Choroid plexus epithelial cell (primary cell): ENCODE data around the gene POMGNT2.

ENCODE experiments used
- DNase-seq: peaks from one replicate; pipeline ENCODE4 v3.0.0-alpha.2; 2010; ENCODE audit warnings: low read depth
- H3K4me3 ChIP-seq: 2 replicates; pipeline ENCODE4 v1.5.1; 2011; ENCODE audit warnings: low read depth, mild to moderate bottlenecking, control low read depth, low read length, moderate library complexity
- CTCF ChIP-seq: conservative IDR thresholded peaks from 2 replicates; pipeline ENCODE4 v1.5.1; 2011; ENCODE audit warnings: low read depth, mild to moderate bottlenecking, control low read depth, inconsistent platforms, low read length, moderate library complexity

POMGNT2 gene

GRCh38 chr3:43077261-43077660 is 28.6 kb downstream of the POMGNT2 start:
- DNase-seq: no peak
- TF ChIP-seq CTCF: no peak
- H3K4me3 ChIP-seq: no peak overlapping the region

- TF ChIP-seq CTCF: no peak
- DNase-seq: peak; percentile 43
- no peak overlapping the region for H3K4me3 ChIP-seq
Observed at GRCh38 chr3:43076857-43077256, 29.0 kb downstream of the POMGNT2 start.

GRCh38 chr3:43075904-43076661 is 29.8 kb downstream of the POMGNT2 start:
- no peak for DNase-seq
- no peak overlapping the region for H3K4me3 ChIP-seq
- no peak for TF ChIP-seq CTCF

- no peak for TF ChIP-seq CTCF
- no peak for DNase-seq
- no peak overlapping the region for H3K4me3 ChIP-seq
Observed at GRCh38 chr3:43074901-43075689, 30.8 kb downstream of the POMGNT2 start.

- DNase-seq: no peak
- no peak overlapping the region for H3K4me3 ChIP-seq
- TF ChIP-seq CTCF: no peak
Observed at GRCh38 chr3:43074482-43074881, 31.4 kb downstream of the POMGNT2 start.

GRCh38 chr3:43073836-43074220 is 32.1 kb downstream of the POMGNT2 start:
- TF ChIP-seq CTCF: no peak
- no peak overlapping the region for H3K4me3 ChIP-seq
- no peak for DNase-seq
